IMR-90 (cell line): ENCODE data around the gene CCDC77. TPM values are rescaled to one million over a fixed set of nuclear protein-coding genes. Genes with fewer than 3 reads are reported as not detected.

Source experiments
- ATAC-seq: fragments of 200-7000 bp; cut with Tn5 transposase; 2 replicates; pipeline ENCODE4 v1.9.1; 2020; ENCODE audit warnings: low read depth, mild to moderate bottlenecking, moderate library complexity
- BruUV-seq: library from RNA; stranded (reverse); fragments of 400-500 nt; replicated peaks from 2 replicates; lab custom pipeline; 2021; lab: Mats Ljungman, UMichigan
- CTCF ChIA-PET: fragments of 300-600 bp; formaldehyde crosslinking; extraction: SDS; loops from one replicate; lab custom pipeline; 2021; ENCODE audit warnings: antibody characterized with exemption; lab: Yijun Ruan, JAX
- POLR2A ChIA-PET: fragments of 300-600 bp; sonication (Branson Sonifier 250); formaldehyde crosslinking; loops from one replicate; lab custom pipeline; 2022; ENCODE audit warnings: antibody characterized with exemption; ENCODE audit not compliant: unreplicated experiment; lab: Charles Lee
- DNase-seq: peaks from one replicate; pipeline ENCODE4 v3.0.0; 2013
- H2AFZ ChIP-seq: replicated peaks from 2 replicates; pipeline ENCODE3; 2013; ENCODE audit warnings: low read length, mild to moderate bottlenecking; ENCODE audit not compliant: poor library complexity
- H2AK5ac ChIP-seq: 2 replicates; pipeline ENCODE4 v1.6.1; 2013; ENCODE audit warnings: low read depth, low read length, inconsistent platforms
- H2AK9ac ChIP-seq: replicated peaks from 2 replicates; pipeline ENCODE3; 2013; ENCODE audit warnings: mild to moderate bottlenecking, low read depth, low read length, moderate library complexity; ENCODE audit not compliant: poor library complexity
- H2BK120ac ChIP-seq: 2 replicates; pipeline ENCODE4 v1.6.1; 2013; ENCODE audit warnings: low read depth, low read length, inconsistent platforms
- H2BK15ac ChIP-seq: 3 replicates; pipeline ENCODE4 v1.6.1; 2013; ENCODE audit warnings: low read depth, low read length, inconsistent platforms
- H2BK20ac ChIP-seq: 2 replicates; pipeline ENCODE4 v1.6.1; 2013; ENCODE audit warnings: low read depth, mild to moderate bottlenecking, inconsistent platforms, low read length, moderate library complexity
- H2BK5ac ChIP-seq: 2 replicates; pipeline ENCODE4 v1.6.1; 2013; ENCODE audit warnings: mild to moderate bottlenecking, low read depth, low read length, inconsistent platforms; ENCODE audit not compliant: poor library complexity, severe bottlenecking
- H3K14ac ChIP-seq: replicated peaks from 2 replicates; pipeline ENCODE4 v1.6.1; 2013; ENCODE audit warnings: low read depth, low read length, inconsistent platforms
- H3K18ac ChIP-seq: 2 replicates; pipeline ENCODE4 v1.6.1; 2013; ENCODE audit warnings: low read depth, low read length, control low read depth
- H3K23ac ChIP-seq: 2 replicates; pipeline ENCODE4 v1.6.1; 2013; ENCODE audit warnings: low read depth, low read length, inconsistent platforms
- H3K27ac ChIP-seq: 2 replicates; pipeline ENCODE4 v1.5.1; 2013; ENCODE audit warnings: mild to moderate bottlenecking, control low read depth, low read length; ENCODE audit not compliant: insufficient read depth
- H3K27me3 ChIP-seq: 2 replicates; pipeline ENCODE4 v1.6.1; 2013; ENCODE audit warnings: low read length; ENCODE audit not compliant: control insufficient read depth, insufficient read depth
- H3K36me3 ChIP-seq: 2 replicates; pipeline ENCODE4 v1.6.1; 2013; ENCODE audit warnings: low read length, mixed read lengths; ENCODE audit not compliant: control insufficient read depth, insufficient read depth
- H3K4ac ChIP-seq: 2 replicates; pipeline ENCODE4 v1.6.1; 2013; ENCODE audit warnings: low read depth, low read length, inconsistent platforms
- H3K4me1 ChIP-seq: 2 replicates; pipeline ENCODE4 v1.6.1; 2013; ENCODE audit warnings: low read length, mixed read lengths; ENCODE audit not compliant: control insufficient read depth, insufficient read depth
- H3K4me2 ChIP-seq: 2 replicates; pipeline ENCODE4 v1.6.1; 2013; ENCODE audit warnings: low read depth, mild to moderate bottlenecking, control low read depth, low read length, moderate library complexity
- H3K4me3 ChIP-seq: 2 replicates; pipeline ENCODE4 v1.5.1; 2013; ENCODE audit warnings: low read depth, mild to moderate bottlenecking, control low read depth, low read length, moderate library complexity; ENCODE audit not compliant: insufficient read depth
- H3K56ac ChIP-seq: 2 replicates; pipeline ENCODE4 v1.6.1; 2013; ENCODE audit warnings: low read length, inconsistent platforms; ENCODE audit not compliant: insufficient read depth; ENCODE audit errors: extremely low read depth
- H3K79me1 ChIP-seq, 2 experiments: 2 replicates each; pipeline ENCODE4 v1.6.1; 2013; ENCODE audit warnings: low read length in 2 of 2, inconsistent platforms in 1 of 2, low read depth in 1 of 2
- H3K9ac ChIP-seq: 2 replicates; pipeline ENCODE4 v1.6.1; 2013; ENCODE audit warnings: low read depth, low read length, control low read depth
- H3K9me1 ChIP-seq: 2 replicates; pipeline ENCODE4 v1.6.1; 2013; ENCODE audit warnings: low read length, inconsistent platforms; ENCODE audit not compliant: insufficient read depth
- H3K9me3 ChIP-seq: 2 replicates; pipeline ENCODE4 v1.6.1; 2013; ENCODE audit warnings: low read length; ENCODE audit not compliant: control insufficient read depth, insufficient read depth
- H4K20me1 ChIP-seq: 2 replicates; pipeline ENCODE4 v1.6.1; 2013; ENCODE audit warnings: low read length, inconsistent platforms; ENCODE audit not compliant: insufficient read depth
- H4K5ac ChIP-seq: 2 replicates; pipeline ENCODE4 v1.6.1; 2013; ENCODE audit warnings: mild to moderate bottlenecking, low read depth, low read length, control low read depth
- H4K8ac ChIP-seq, 2 experiments: 2 replicates each; pipeline ENCODE4 v1.6.1; 2013; ENCODE audit warnings: low read depth in 2 of 2, low read length in 2 of 2, control low read depth in 1 of 2, inconsistent platforms in 1 of 2
- H4K91ac ChIP-seq: 2 replicates; pipeline ENCODE4 v1.6.1; 2013; ENCODE audit warnings: low read depth, low read length, inconsistent platforms; ENCODE audit not compliant: insufficient read depth
- ELK1 ChIP-seq: fragments of 150-350 bp; IDR thresholded peaks from 2 replicates; pipeline ENCODE4 v1.6.1; 2016; ENCODE audit warnings: low read depth, mild to moderate bottlenecking, low read length, moderate library complexity, borderline replicate concordance
- FOS ChIP-seq: fragments of 150-350 bp; IDR thresholded peaks from 2 replicates; pipeline ENCODE4 v1.6.1; 2016; ENCODE audit warnings: low read depth, low read length
- MXI1 ChIP-seq: IDR thresholded peaks from 2 replicates; pipeline ENCODE4 v1.6.1; 2012; ENCODE audit warnings: low read depth, mild to moderate bottlenecking, low read length, moderate library complexity, borderline replicate concordance
- NFE2L2 ChIP-seq: fragments of 150-350 bp; IDR thresholded peaks from 2 replicates; pipeline ENCODE4 v1.6.1; 2016; ENCODE audit warnings: low read depth, mild to moderate bottlenecking, low read length
- RAD21 ChIP-seq: IDR thresholded peaks from 2 replicates; pipeline ENCODE4 v1.6.1; 2012; ENCODE audit warnings: low read length, improper control_type of control experiment
- SMC3 ChIP-seq: fragments of 150-350 bp; IDR thresholded peaks from 2 replicates; pipeline ENCODE4 v1.6.1; 2016; ENCODE audit warnings: low read depth, mild to moderate bottlenecking, antibody characterized with exemption, low read length, moderate library complexity
- WGBS, 2 experiments: methylation state at CpG; one replicate each; pipeline versions ENCODE4 v1.1.5 to v1.1.7; 2013; ENCODE audit warnings: missing lambda C conversion rate in 2 of 2; ENCODE audit not compliant: insufficient read length in 1 of 2; ENCODE audit errors: extremely low coverage in 2 of 2; 5-methylcytosine and 5-hydroxymethylcytosine counted together
- dilution Hi-C: fragments of 300-500 bp; cut with HindIII; formaldehyde crosslinking; loops from one replicate; pipeline ENCODE4 v1.14.3; 2018; ENCODE audit warnings: low sequenced_read_pairs; ENCODE audit not compliant: unreplicated experiment
- in situ Hi-C: fragments of 300-500 bp; cut with MboI; formaldehyde crosslinking; loops from 3 replicates; pipeline ENCODE4 v1.14.3; 2019; ENCODE audit warnings: low sequenced_read_pairs, inconsistent platforms, mixed read lengths
- intact Hi-C: fragments of 100-400 bp; cut with micrococcal nuclease; formaldehyde crosslinking; loops from 2 replicates; pipeline ENCODE4 v1.10.0; 2022
- polyA plus RNA-seq, 3 experiments: library from polyadenylated mRNA; depleted of rRNA; stranded (reverse); fragments of >200 nt; gene quantifications; 2 replicates each; pipeline ENCODE4 v1.2.3, GENCODE V29; 2012; ENCODE audit warnings: low replicate concordance in 1 of 3
- total RNA-seq: library from RNA; depleted of rRNA; stranded (reverse); fragments of >200 nt; gene quantifications from 2 replicates; pipeline ENCODE4 v1.2.3, GENCODE V29; 2012
- TF ChIP-seq, protein P1 (sequence below): fragments of 150-350 bp; IDR thresholded peaks from 2 replicates; pipeline ENCODE4 v1.6.1; 2017; ENCODE audit warnings: mild to moderate bottlenecking, antibody characterized with exemption, low read length, low read depth

CCDC77 gene
- total and polyA plus RNA-seq, 2 of the 4 experiments (the other 2 are of a cell fraction), result 6.6 to 7.2 TPM

GRCh38 chr12:449203-449602 is 47.8 kb downstream of the CCDC77 start:
- no CpG with 5 or more reads among the region's 4 CpGs for WGBS, 2 experiments
- intact Hi-C loops, result no loop called here
- Histone ChIP-seq H3K9me1 (no peaks in the 10 kb centered on the region), H3K4me3 (no peak overlapping the region), H3K9ac (no peak overlapping the region), H2AK9ac (no peak overlapping the region), H3K4me1 (no peaks in the 10 kb centered on the region), H3K4ac (no peak overlapping the region), H2AFZ (no peak overlapping the region), H4K20me1 (no peaks in the 10 kb centered on the region), H2BK120ac (no peak overlapping the region), H3K14ac (no peak overlapping the region), H3K23ac (no peak overlapping the region), H3K9me3 (no peaks in the 10 kb centered on the region), H2BK15ac (no peak overlapping the region), H3K36me3 (no peaks in the 10 kb centered on the region), H2BK5ac (no peak overlapping the region), H3K27me3 (peaks cover 26% of the 10 kb centered on the region), H3K4me2 (no peak overlapping the region), H3K27ac (no peak overlapping the region), H2AK5ac (no peak overlapping the region), H3K79me1 (no peaks in the 10 kb centered on the region), H4K8ac (no peak overlapping the region), H3K56ac (no peak overlapping the region), H4K5ac (no peak overlapping the region), H2BK20ac (no peak overlapping the region), H3K18ac (no peak overlapping the region), H4K91ac (no peak overlapping the region)
- TF ChIP-seq FOS (no peak), MXI1 (no peak), ELK1 (no peak), RAD21 (no peak), SMC3 (no peak), NFE2L2 (no peak)
- TF ChIP-seq, protein P1, sequence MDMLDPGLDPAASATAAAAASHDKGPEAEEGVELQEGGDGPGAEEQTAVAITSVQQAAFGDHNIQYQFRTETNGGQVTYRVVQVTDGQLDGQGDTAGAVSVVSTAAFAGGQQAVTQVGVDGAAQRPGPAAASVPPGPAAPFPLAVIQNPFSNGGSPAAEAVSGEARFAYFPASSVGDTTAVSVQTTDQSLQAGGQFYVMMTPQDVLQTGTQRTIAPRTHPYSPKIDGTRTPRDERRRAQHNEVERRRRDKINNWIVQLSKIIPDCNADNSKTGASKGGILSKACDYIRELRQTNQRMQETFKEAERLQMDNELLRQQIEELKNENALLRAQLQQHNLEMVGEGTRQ, result no peak
- no peak for ATAC-seq
- POLR2A ChIA-PET, result no interaction called here
- CTCF ChIA-PET, result no interaction called here
- DNase-seq, result no peak
- BruUV-seq, result no TSS peak
- in situ Hi-C loops, result loop anchor here (5.0 kb wide), 1 partner anchor 88 kb away; no protein-coding TSS in a partner anchor
- dilution Hi-C loops, result no loop called here
